Measurements from ENCODE around the gene SLC22A13. TPM values are rescaled to one million over a fixed set of nuclear protein-coding genes. Genes with fewer than 3 reads are reported as not detected.

The SLC22A13 gene
- total RNA-seq: 0.69 TPM

DNA sequence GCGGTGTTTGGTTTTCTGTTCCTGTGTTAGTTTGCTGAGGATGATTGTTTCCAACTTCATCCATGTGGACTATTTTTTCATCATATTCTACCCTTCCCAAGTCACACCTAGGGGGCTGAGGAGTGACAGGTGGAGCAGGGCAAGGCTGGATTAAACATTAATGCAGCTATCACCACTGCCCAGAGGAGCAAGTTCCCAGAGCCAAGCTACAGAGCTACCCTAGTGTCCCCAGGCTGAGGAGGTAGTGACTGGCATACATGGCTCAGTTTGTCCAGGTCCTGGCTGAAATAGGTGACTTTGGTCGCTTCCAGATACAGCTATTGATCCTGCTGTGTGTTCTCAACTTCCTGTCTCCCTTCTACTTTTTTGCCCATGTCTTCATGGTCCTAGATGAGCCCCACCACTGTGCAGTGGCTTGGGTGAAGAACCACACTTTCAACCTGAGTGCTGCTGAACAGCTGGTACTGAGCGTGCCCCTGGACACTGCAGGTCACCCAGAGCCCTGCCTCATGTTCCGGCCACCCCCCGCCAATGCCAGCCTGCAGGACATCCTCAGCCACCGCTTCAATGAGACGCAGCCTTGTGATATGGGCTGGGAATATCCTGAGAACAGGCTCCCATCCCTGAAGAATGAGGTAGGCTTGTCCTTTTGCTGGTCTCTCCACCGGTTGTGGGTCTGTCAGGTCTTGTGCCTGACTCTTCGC is at the start of gene SLC22A13:
TSS of gene SLC22A13 (plus strand) at position 209 of the 704 bp plus-strand sequence. CDS start at position 258, 49 bp downstream.

GRCh38 chr3:38281895-38282686 is 16.5 kb downstream of the SLC22A13 start, which contains the start of gene SLC22A14:
TSS of gene SLC22A14 (plus strand) at chr3:38282294. CDS start at chr3:38306027, 23,733 bp downstream.

Small RNA genes within 50 kb of the gene (small RNA-seq; reads per million reads assigned to genes)
- gene RNU6-235P: not detected

Other genes with a start within 250 kb of the SLC22A13 start
- gene PLCD1, start 236.2 kb upstream of the SLC22A13 start, total RNA-seq: 7.6 TPM
- gene DLEC1, start 226.6 kb upstream of the SLC22A13 start, total RNA-seq: 3.0 TPM
- gene ACAA1, start 128.7 kb upstream of the SLC22A13 start, total RNA-seq: 34.8 TPM
- 3.2 TPM for gene MYD88, start 127.2 kb upstream of the SLC22A13 start, total RNA-seq
- gene OXSR1, start 100.3 kb upstream of the SLC22A13 start, total RNA-seq: 52.4 TPM
- 0.69 TPM for gene SLC22A14, start 16.5 kb downstream of the SLC22A13 start, total RNA-seq
- gene XYLB, start 81.0 kb downstream of the SLC22A13 start, total RNA-seq: 6.5 TPM
- gene ACVR2B, start 188.1 kb downstream of the SLC22A13 start, total RNA-seq: 43.6 TPM
- 22.1 TPM for gene EXOG, start 230.5 kb downstream of the SLC22A13 start, total RNA-seq